ENCODE results near the gene GBF1.

DNA sequence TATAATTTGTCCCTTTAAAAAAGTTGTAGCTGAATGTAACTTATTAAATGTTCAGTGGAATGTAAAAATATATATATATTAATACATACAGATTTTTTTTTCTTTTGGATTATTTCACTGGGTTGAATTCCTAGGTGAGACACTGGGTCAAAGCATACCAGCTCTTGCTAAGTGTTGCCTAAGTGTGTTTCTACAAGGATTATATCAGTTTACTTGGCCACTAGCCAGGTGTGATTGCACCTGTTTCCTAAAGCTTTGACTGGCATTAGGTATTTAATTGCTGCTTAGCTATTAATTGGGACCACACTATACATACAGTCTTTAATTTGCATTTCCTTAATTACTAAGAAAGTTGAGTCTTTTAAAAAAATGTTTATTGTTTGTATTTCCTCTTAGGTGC lies 24.7 kb upstream of the GBF1 start:
- no peak for TF ChIP-seq RAD21 (conservative IDR thresholded peaks at IDR 0.05)
- TF ChIP-seq, protein P1, sequence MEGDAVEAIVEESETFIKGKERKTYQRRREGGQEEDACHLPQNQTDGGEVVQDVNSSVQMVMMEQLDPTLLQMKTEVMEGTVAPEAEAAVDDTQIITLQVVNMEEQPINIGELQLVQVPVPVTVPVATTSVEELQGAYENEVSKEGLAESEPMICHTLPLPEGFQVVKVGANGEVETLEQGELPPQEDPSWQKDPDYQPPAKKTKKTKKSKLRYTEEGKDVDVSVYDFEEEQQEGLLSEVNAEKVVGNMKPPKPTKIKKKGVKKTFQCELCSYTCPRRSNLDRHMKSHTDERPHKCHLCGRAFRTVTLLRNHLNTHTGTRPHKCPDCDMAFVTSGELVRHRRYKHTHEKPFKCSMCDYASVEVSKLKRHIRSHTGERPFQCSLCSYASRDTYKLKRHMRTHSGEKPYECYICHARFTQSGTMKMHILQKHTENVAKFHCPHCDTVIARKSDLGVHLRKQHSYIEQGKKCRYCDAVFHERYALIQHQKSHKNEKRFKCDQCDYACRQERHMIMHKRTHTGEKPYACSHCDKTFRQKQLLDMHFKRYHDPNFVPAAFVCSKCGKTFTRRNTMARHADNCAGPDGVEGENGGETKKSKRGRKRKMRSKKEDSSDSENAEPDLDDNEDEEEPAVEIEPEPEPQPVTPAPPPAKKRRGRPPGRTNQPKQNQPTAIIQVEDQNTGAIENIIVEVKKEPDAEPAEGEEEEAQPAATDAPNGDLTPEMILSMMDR (IDR thresholded peaks at IDR 0.05; ENCODE audit: poor library complexity, severe bottlenecking) = no peak
- TF ChIP-seq EP300 (conservative IDR thresholded peaks at IDR 0.05; ENCODE audit: poor library complexity, severe bottlenecking) = no peak
- TF ChIP-seq, protein P2, sequence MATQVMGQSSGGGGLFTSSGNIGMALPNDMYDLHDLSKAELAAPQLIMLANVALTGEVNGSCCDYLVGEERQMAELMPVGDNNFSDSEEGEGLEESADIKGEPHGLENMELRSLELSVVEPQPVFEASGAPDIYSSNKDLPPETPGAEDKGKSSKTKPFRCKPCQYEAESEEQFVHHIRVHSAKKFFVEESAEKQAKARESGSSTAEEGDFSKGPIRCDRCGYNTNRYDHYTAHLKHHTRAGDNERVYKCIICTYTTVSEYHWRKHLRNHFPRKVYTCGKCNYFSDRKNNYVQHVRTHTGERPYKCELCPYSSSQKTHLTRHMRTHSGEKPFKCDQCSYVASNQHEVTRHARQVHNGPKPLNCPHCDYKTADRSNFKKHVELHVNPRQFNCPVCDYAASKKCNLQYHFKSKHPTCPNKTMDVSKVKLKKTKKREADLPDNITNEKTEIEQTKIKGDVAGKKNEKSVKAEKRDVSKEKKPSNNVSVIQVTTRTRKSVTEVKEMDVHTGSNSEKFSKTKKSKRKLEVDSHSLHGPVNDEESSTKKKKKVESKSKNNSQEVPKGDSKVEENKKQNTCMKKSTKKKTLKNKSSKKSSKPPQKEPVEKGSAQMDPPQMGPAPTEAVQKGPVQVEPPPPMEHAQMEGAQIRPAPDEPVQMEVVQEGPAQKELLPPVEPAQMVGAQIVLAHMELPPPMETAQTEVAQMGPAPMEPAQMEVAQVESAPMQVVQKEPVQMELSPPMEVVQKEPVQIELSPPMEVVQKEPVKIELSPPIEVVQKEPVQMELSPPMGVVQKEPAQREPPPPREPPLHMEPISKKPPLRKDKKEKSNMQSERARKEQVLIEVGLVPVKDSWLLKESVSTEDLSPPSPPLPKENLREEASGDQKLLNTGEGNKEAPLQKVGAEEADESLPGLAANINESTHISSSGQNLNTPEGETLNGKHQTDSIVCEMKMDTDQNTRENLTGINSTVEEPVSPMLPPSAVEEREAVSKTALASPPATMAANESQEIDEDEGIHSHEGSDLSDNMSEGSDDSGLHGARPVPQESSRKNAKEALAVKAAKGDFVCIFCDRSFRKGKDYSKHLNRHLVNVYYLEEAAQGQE (IDR thresholded peaks at IDR 0.05; ENCODE audit: borderline replicate concordance) = no peak
- no peak for TF ChIP-seq EZH2 (IDR thresholded peaks at IDR 0.05; ENCODE audit: borderline replicate concordance, insufficient read depth, low read length, poor library complexity, severe bottlenecking)
- no peak for TF ChIP-seq TAF1 (IDR thresholded peaks at IDR 0.05; ENCODE audit: low read depth)

Measured in neural cell (in vitro differentiated cells).